GM23248 (cell line): ENCODE measurements around the gene ZBTB16.

Experiments used
- EZH2 ChIP-seq: fragments of 200-600 bp; sonication (generic); IDR thresholded peaks from 2 replicates; pipeline ENCODE4 v1.6.1; 2018; ENCODE audit warnings: antibody characterized with exemption, mild to moderate bottlenecking; ENCODE audit not compliant: insufficient read depth, poor library complexity, severe bottlenecking
- EZH2phosphoT487 ChIP-seq: fragments of 200-600 bp; sonication (generic); IDR thresholded peaks from 2 replicates; pipeline ENCODE4 v1.6.1; 2018; ENCODE audit warnings: antibody characterized with exemption, moderate library complexity, mild to moderate bottlenecking, low read depth; ENCODE audit not compliant: insufficient read depth

DNA sequence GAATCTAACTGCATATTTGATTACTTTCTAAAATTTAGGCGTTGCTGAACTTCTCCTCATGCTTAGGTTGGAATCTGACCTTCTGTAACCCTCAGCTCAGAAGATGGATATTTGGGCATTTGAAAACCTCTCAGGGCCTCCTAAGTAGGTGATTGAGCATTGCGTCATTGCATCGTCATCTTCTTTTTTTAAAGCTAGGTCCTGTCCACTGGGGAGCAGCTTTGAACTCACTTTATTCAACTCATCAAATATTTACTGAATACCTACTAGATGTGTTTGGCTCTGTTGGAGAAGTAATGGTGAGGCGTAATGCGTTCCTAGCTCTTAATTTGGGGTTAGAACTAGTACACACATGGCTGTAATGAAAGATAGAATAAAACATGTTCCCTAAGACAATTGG, 56.8 kb downstream of the ZBTB16 start:
- no peak for TF ChIP-seq EZH2phosphoT487
- TF ChIP-seq EZH2, result no peak
